OCI-LY3 (cell line): ENCODE measurements around the gene GON4L.

ENCODE experiments used
- H2AFZ ChIP-seq: fragments of 200-600, 300-600 bp; shearing (Covaris generic); 2 replicates; pipeline ENCODE4 v1.6.0; 2014; ENCODE audit warnings: antibody characterized with exemption, low read depth, low read length
- H3K27ac ChIP-seq: fragments of 200-600, 300-600 bp; sonication (generic); 2 replicates; pipeline ENCODE4 v1.5.1; 2014; ENCODE audit warnings: mild to moderate bottlenecking, low read length, moderate library complexity, mixed read lengths
- H3K27me3 ChIP-seq: fragments of 200-600, 300-600 bp; sonication (generic); 2 replicates; pipeline ENCODE4 v1.6.1; 2014; ENCODE audit warnings: low read depth, low read length, mixed read lengths
- H3K36me3 ChIP-seq: fragments of 200-600, 300-600 bp; sonication (generic); replicated peaks from 2 replicates; pipeline ENCODE3; 2014; ENCODE audit warnings: low read depth, low read length, mixed read lengths
- H3K4me1 ChIP-seq: fragments of 300-600, 200-600 bp; sonication (generic); 2 replicates; pipeline ENCODE4 v1.6.1; 2014; ENCODE audit warnings: low read length, mixed read lengths
- H3K4me2 ChIP-seq: fragments of 200-600, 300-600 bp; sonication (generic); 2 replicates; pipeline ENCODE4 v1.6.1; 2014; ENCODE audit warnings: low read length, mixed read lengths
- H3K4me3 ChIP-seq: fragments of 300-600, 200-600 bp; sonication (generic); 2 replicates; pipeline ENCODE4 v1.5.1; 2014; ENCODE audit warnings: antibody characterized with exemption, mild to moderate bottlenecking, low read length, moderate library complexity
- H3K79me2 ChIP-seq: fragments of 300-600, 200-600 bp; shearing (Covaris generic); 2 replicates; pipeline ENCODE4 v1.6.1; 2014; ENCODE audit warnings: mild to moderate bottlenecking, low read length, mixed read lengths
- H3K9ac ChIP-seq: fragments of 300-600, 200-600 bp; shearing (Covaris generic); 2 replicates; pipeline ENCODE4 v1.6.0; 2014; ENCODE audit warnings: mild to moderate bottlenecking, low read length, moderate library complexity
- H3K9me3 ChIP-seq: fragments of 200-600, 300-600 bp; shearing (Covaris generic); 2 replicates; pipeline ENCODE4 v1.6.1; 2014; ENCODE audit warnings: low read length, mixed read lengths; ENCODE audit not compliant: insufficient read depth
- H4K20me1 ChIP-seq: fragments of 200-600, 300-600 bp; sonication (generic); 2 replicates; pipeline ENCODE4 v1.6.1; 2016; ENCODE audit warnings: low read length, mixed read lengths; ENCODE audit not compliant: insufficient read depth
- CTCF ChIP-seq: fragments of 200-600, 300-600 bp; sonication (generic); IDR thresholded peaks from 2 replicates; pipeline ENCODE4 v1.5.1; 2014; ENCODE audit warnings: antibody characterized with exemption, low read length, low read depth
- EZH2phosphoT487 ChIP-seq: fragments of 200-600 bp; shearing (Covaris generic); IDR thresholded peaks from 2 replicates; pipeline ENCODE4 v1.6.1; 2018; ENCODE audit warnings: antibody characterized with exemption, mixed run types, low read depth

The GON4L gene

GRCh38 chr1:155880950-155881349 lies 23.9 kb upstream of the GON4L start:
- Histone ChIP-seq H3K4me3 (no peak overlapping the region), H3K79me2 (no peaks in the 10 kb centered on the region), H3K4me2 (no peak overlapping the region), H3K27ac (no peak overlapping the region), H3K9me3 (no peaks in the 10 kb centered on the region), H3K36me3 (peaks cover 11% of the 10 kb centered on the region), H3K27me3 (no peaks in the 10 kb centered on the region), H2AFZ (no peak overlapping the region), H3K4me1 (peaks cover 21% of the 10 kb centered on the region), H4K20me1 (no peaks in the 10 kb centered on the region), H3K9ac (no peak overlapping the region)
- TF ChIP-seq CTCF (no peak), EZH2phosphoT487 (no peak)

GRCh38 chr1:155880251-155880650 lies 23.2 kb upstream of the GON4L start:
- H3K27me3 ChIP-seq: no peaks in the 10 kb centered on the region
- no peak overlapping the region for H3K27ac ChIP-seq
- H3K4me2 ChIP-seq: no peak overlapping the region
- peaks cover 26% of the 10 kb centered on the region for H3K4me1 ChIP-seq
- H3K79me2 ChIP-seq: no peaks in the 10 kb centered on the region
- H3K36me3 ChIP-seq: peaks cover 11% of the 10 kb centered on the region
- no peaks in the 10 kb centered on the region for H3K9me3 ChIP-seq
- no peak overlapping the region for H2AFZ ChIP-seq
- H4K20me1 ChIP-seq: no peaks in the 10 kb centered on the region
- H3K9ac ChIP-seq: no peak overlapping the region
- H3K4me3 ChIP-seq: no peak overlapping the region
- no peak for TF ChIP-seq CTCF

GRCh38 chr1:155877945-155878344 lies 20.9 kb upstream of the GON4L start:
- no peaks in the 10 kb centered on the region for H3K9me3 ChIP-seq
- H3K27ac ChIP-seq: no peak overlapping the region
- peaks cover 11% of the 10 kb centered on the region for H3K36me3 ChIP-seq
- no peaks in the 10 kb centered on the region for H4K20me1 ChIP-seq
- H3K27me3 ChIP-seq: no peaks in the 10 kb centered on the region
- no peak overlapping the region for H2AFZ ChIP-seq
- peaks cover 27% of the 10 kb centered on the region for H3K4me1 ChIP-seq
- no peaks in the 10 kb centered on the region for H3K79me2 ChIP-seq
- TF ChIP-seq CTCF (no peak), EZH2phosphoT487 (no peak)
- H3K9ac ChIP-seq: no peak overlapping the region
- H3K4me3 ChIP-seq: no peak overlapping the region
- H3K4me2 ChIP-seq: no peak overlapping the region

- Histone ChIP-seq H3K27me3 (no peaks in the 10 kb centered on the region), H2AFZ (no peak overlapping the region), H3K9me3 (no peaks in the 10 kb centered on the region), H3K36me3 (peaks cover 4% of the 10 kb centered on the region), H4K20me1 (no peaks in the 10 kb centered on the region), H3K4me2 (no peak overlapping the region), H3K79me2 (no peaks in the 10 kb centered on the region), H3K4me1 (peaks cover 8% of the 10 kb centered on the region; the same call in 1 of the 2 replicates), H3K4me3 (no peak overlapping the region), H3K27ac (no peak overlapping the region), H3K9ac (no peak overlapping the region)
- TF ChIP-seq CTCF (no peak), EZH2phosphoT487 (no peak)
Measured at GRCh38 chr1:155873860-155874259, 16.8 kb upstream of the GON4L start.
